Vagina (tissue), 2 donors: ENCODE results near the gene HMCN1. TPM values are rescaled to one million over a fixed set of nuclear protein-coding genes. Genes with fewer than 3 reads are reported as not detected.

ENCODE experiments used
- DNase-seq, 2 donors: peaks; one replicate each; pipeline ENCODE4 v3.0.0-alpha.2; 2017; ENCODE audit errors: extremely low spot score in 2 of 2
- H3K27ac ChIP-seq: fragments of 200-600 bp; sonication (generic); one replicate; pipeline ENCODE4 v1.5.1; 2019
- H3K27me3 ChIP-seq: fragments of 200-600 bp; sonication (generic); one replicate; pipeline ENCODE4 v1.5.1; 2019
- H3K36me3 ChIP-seq, 2 donors: fragments of 200-600 bp; sonication (generic); one replicate each; pipeline ENCODE4 v1.5.1; 2017 to 2019
- H3K4me1 ChIP-seq: fragments of 200-600 bp; sonication (generic); one replicate; pipeline ENCODE4 v1.5.1; 2019
- H3K4me3 ChIP-seq, 2 donors: fragments of 200-600 bp; sonication (generic); 1 replicate in 1 of 2; 2 replicates in 1 of 2; pipeline ENCODE4 v1.5.1; 2016 to 2019
- H3K9me3 ChIP-seq: fragments of 200-600 bp; sonication (generic); one replicate; pipeline ENCODE4 v1.5.1; 2019
- CTCF ChIP-seq, 3 experiments: fragments of 450-650 bp in 2 of 3; fragments of 200-600 bp in 1 of 3; sonication (generic) in 1 of 3; IDR thresholded peaks; one replicate each; pipeline ENCODE4 v1.5.1; 2017 to 2019; ENCODE audit warnings: antibody characterized with exemption in 3 of 3, mild to moderate bottlenecking in 2 of 3, moderate library complexity in 2 of 3
- POLR2A ChIP-seq, 2 donors: fragments of 450-650 bp; IDR thresholded peaks; one replicate each; pipeline ENCODE4 v1.6.1; 2017; ENCODE audit warnings: antibody characterized with exemption in 2 of 2, mild to moderate bottlenecking in 2 of 2, moderate library complexity in 2 of 2
- POLR2AphosphoS5 ChIP-seq, 2 donors: sonication (generic); formaldehyde crosslinking; IDR thresholded peaks; one replicate each; pipeline ENCODE4 v1.9.0; 2017; ENCODE audit warnings: antibody characterized with exemption in 2 of 2, mild to moderate bottlenecking in 2 of 2, low read depth in 1 of 2; ENCODE audit not compliant: insufficient read depth in 1 of 2
- intact Hi-C: fragments of 100-400 bp; cut with DNase I; formaldehyde crosslinking; loops from one replicate; pipeline ENCODE4 v1.15.1; 2023
- total RNA-seq: library from RNA; depleted of rRNA; stranded (reverse); fragments of >200 nt; gene quantifications from one replicate; pipeline ENCODE4 v1.2.3, GENCODE V29; 2016

HMCN1 gene
- total RNA-seq, 1 donor from 2014 or later = 10.6 TPM

DNA sequence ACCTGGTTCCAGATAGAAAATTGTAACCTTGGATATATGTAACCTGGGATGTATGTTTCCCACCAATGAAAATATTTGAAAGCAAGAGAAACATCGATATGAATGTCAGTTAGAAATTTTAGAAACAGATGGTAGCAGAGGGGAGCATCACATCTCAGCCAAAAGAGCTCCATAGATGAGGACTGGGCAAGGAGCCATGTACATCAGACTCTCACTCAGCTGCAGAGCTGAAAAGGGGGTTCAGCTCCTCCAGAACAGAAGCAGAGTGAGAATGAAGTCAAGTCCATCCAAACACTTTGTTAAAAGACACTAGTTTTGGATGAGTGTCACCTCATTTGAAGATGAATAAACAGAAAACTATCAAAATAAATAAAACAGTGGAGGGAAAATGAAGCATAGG, 202.4 kb downstream of the HMCN1 start:
- H3K27me3 ChIP-seq = no peaks in the 10 kb centered on the region
- no peak for TF ChIP-seq POLR2AphosphoS5 (IDR thresholded peaks at IDR 0.05; ENCODE audit: insufficient read depth in 1 of 2, low read depth in 1 of 2)
- H3K36me3 ChIP-seq = no peaks in the 10 kb centered on the region
- no peak overlapping the region for H3K4me3 ChIP-seq
- DNase-seq = no peak
- H3K9me3 ChIP-seq = no peaks in the 10 kb centered on the region
- H3K27ac ChIP-seq = no peak overlapping the region
- intact Hi-C loops = no loop called here
- no peaks in the 10 kb centered on the region for H3K4me1 ChIP-seq

DNA sequence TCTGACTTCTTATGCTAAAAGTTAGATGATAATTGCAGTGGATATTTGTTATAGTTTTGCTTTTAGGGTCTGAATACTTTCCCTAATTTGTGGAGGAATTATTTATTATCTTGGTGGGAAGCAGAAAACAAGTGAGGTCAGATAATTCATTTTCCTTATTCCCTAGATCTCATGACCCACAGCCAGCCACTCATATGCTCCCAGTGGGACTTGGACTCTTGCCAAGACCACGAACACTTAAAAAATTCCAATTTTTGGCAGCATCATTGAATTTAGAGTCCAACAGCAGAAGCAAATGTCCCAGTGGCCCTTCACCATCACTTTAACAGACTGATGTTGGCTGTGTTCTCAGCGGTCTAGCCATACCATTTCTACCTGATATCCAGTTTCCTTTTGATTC, 204.2 kb downstream of the HMCN1 start:
- TF ChIP-seq POLR2AphosphoS5 (IDR thresholded peaks at IDR 0.05; ENCODE audit: insufficient read depth in 1 of 2, low read depth in 1 of 2) = no peak
- no peak for TF ChIP-seq CTCF (IDR thresholded peaks at IDR 0.05)
- TF ChIP-seq POLR2A (IDR thresholded peaks at IDR 0.05) = no peak
- no peaks in the 10 kb centered on the region for H3K27me3 ChIP-seq
- no peak overlapping the region for H3K4me3 ChIP-seq
- no peaks in the 10 kb centered on the region for H3K4me1 ChIP-seq
- intact Hi-C loops = no loop called here
- no peaks in the 10 kb centered on the region for H3K9me3 ChIP-seq
- H3K27ac ChIP-seq = no peak overlapping the region
- H3K36me3 ChIP-seq = no peaks in the 10 kb centered on the region
- no peak for DNase-seq

DNA sequence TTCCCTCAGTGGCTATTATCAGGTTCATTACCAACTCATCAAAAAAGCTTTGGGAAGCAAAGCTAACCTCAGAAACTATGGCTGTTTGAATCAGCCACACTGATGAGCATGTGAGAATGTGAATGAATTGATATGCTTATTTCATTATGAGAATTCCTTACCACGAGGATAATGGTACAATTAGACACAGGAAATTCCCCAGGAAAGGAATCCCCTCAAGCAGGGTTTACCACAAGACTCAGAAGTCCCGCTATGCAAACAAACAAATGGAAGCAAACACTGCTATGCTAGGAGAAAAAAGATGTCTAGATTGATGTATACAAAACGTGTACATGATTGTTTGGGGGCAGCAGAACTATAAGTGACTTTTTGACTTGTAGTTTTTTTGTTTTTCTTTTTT, 205.0 kb downstream of the HMCN1 start:
- no peak overlapping the region for H3K27ac ChIP-seq
- intact Hi-C loops = no loop called here
- H3K4me1 ChIP-seq = no peaks in the 10 kb centered on the region
- TF ChIP-seq POLR2A (IDR thresholded peaks at IDR 0.05) = no peak
- no peak for TF ChIP-seq POLR2AphosphoS5 (IDR thresholded peaks at IDR 0.05; ENCODE audit: insufficient read depth in 1 of 2, low read depth in 1 of 2)
- no peak for TF ChIP-seq CTCF (IDR thresholded peaks at IDR 0.05)
- no peaks in the 10 kb centered on the region for H3K9me3 ChIP-seq
- H3K4me3 ChIP-seq = no peak overlapping the region
- no peaks in the 10 kb centered on the region for H3K27me3 ChIP-seq
- no peak for DNase-seq
- H3K36me3 ChIP-seq = no peaks in the 10 kb centered on the region

DNA sequence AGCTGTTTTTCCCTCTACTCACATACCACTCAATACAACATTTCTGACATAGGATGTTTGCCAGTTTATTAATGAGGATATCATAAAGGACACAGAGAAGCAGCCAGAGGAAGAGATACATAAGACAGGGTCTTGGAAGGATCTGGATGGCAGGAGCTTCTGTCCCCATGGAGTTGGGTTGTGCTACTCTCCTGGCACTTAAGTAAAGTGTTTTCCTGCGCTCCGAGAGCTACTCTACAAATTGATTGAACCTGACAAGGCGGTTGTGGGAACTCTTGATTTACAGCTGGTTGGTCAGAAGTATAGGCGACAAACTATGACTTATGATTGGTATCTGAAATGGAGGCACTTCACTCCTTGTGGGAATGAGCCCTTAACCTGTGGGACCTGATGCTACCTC, 208.8 kb downstream of the HMCN1 start:
- H3K36me3 ChIP-seq = no peaks in the 10 kb centered on the region
- no peaks in the 10 kb centered on the region for H3K9me3 ChIP-seq
- H3K4me1 ChIP-seq = no peaks in the 10 kb centered on the region
- intact Hi-C loops = no loop called here
- no peak overlapping the region for H3K27ac ChIP-seq
- H3K27me3 ChIP-seq = no peaks in the 10 kb centered on the region
- TF ChIP-seq CTCF (IDR thresholded peaks at IDR 0.05) (no peak), POLR2AphosphoS5 (IDR thresholded peaks at IDR 0.05; ENCODE audit: insufficient read depth in 1 of 2, low read depth in 1 of 2) (no peak), POLR2A (IDR thresholded peaks at IDR 0.05) (no peak)
- no peak for DNase-seq
- H3K4me3 ChIP-seq = no peak overlapping the region

- Histone ChIP-seq H3K4me3 (no peak overlapping the region), H3K4me1 (peaks cover 7% of the 10 kb centered on the region), H3K27me3 (no peaks in the 10 kb centered on the region), H3K36me3 (no peaks in the 10 kb centered on the region), H3K27ac (no peak overlapping the region), H3K9me3 (no peaks in the 10 kb centered on the region)
- DNase-seq = no peak
- intact Hi-C loops = no loop called here
- TF ChIP-seq POLR2AphosphoS5 (IDR thresholded peaks at IDR 0.05; ENCODE audit: insufficient read depth in 1 of 2, low read depth in 1 of 2) = no peak
- TF ChIP-seq POLR2A (IDR thresholded peaks at IDR 0.05) = no peak
- no peak for TF ChIP-seq CTCF (IDR thresholded peaks at IDR 0.05)
Measured at GRCh38 chr1:185956881-185957280, 222.7 kb downstream of the HMCN1 start.
